CD4-positive, alpha-beta T cell (primary cell): Measurements from ENCODE around the gene RFXAP. TPM values are rescaled to one million over a fixed set of nuclear protein-coding genes. Genes with fewer than 3 reads are reported as not detected.

ENCODE experiments used
- ATAC-seq: fragments of 200-7000 bp; cut with Tn5 transposase; one replicate; pipeline ENCODE4 v1.10.0; 2022; ENCODE audit warnings: mild to moderate bottlenecking; ENCODE audit not compliant: poor library complexity
- CTCF ChIA-PET: fragments of 350-600 bp; sonication (Branson Sonifier 250); formaldehyde crosslinking; loops from one replicate; lab custom pipeline; 2021; ENCODE audit warnings: antibody characterized with exemption, inconsistent platforms; lab: Charles Lee
- POLR2A ChIA-PET: fragments of 350-600 bp; sonication (Branson Sonifier 250); formaldehyde crosslinking; loops from one replicate; lab custom pipeline; 2021; ENCODE audit warnings: antibody characterized with exemption, inconsistent platforms; lab: Charles Lee
- DNase-seq, 14 experiments: peaks; one replicate each; pipeline ENCODE4 v3.0.0-alpha.2; 2013 to 2020; ENCODE audit warnings: mixed read lengths in 2 of 14
- H3K27ac ChIP-seq, 2 donors: one replicate each; pipeline versions ENCODE4 v1.5.1 to v1.7.0; 2013; ENCODE audit warnings: low read length in 2 of 2, low read depth in 1 of 2, mild to moderate bottlenecking in 1 of 2
- H3K27me3 ChIP-seq, 2 experiments: 1 replicate in 1 of 2; 2 replicates in 1 of 2; pipeline versions ENCODE4 v1.6.1 to v1.7.0; 2013; ENCODE audit warnings: low read length in 2 of 2, control low read depth in 1 of 2, mild to moderate bottlenecking in 1 of 2, moderate library complexity in 1 of 2; ENCODE audit not compliant: insufficient read depth in 2 of 2, control insufficient read depth in 1 of 2
- H3K36me3 ChIP-seq: one replicate; pipeline ENCODE4 v1.6.1; 2013; ENCODE audit warnings: low read length, control low read depth; ENCODE audit not compliant: insufficient read depth
- H3K4me1 ChIP-seq: one replicate; pipeline ENCODE4 v1.6.1; 2013; ENCODE audit warnings: low read length, control low read depth; ENCODE audit not compliant: insufficient read depth
- H3K4me3 ChIP-seq: one replicate; pipeline ENCODE4 v1.5.1; 2013; ENCODE audit warnings: mild to moderate bottlenecking, low read length, moderate library complexity
- H3K9me3 ChIP-seq, 2 experiments: 1 replicate in 1 of 2; 2 replicates in 1 of 2; pipeline versions ENCODE4 v1.6.1 to v1.7.0; 2013; ENCODE audit warnings: low read length in 2 of 2, mild to moderate bottlenecking in 2 of 2, control low read depth in 1 of 2, moderate library complexity in 1 of 2; ENCODE audit not compliant: control insufficient read depth in 1 of 2, insufficient read depth in 1 of 2
- H3K27ac Mint-ChIP-seq: one replicate; pipeline ENCODE4 v1.8.0; 2020; ENCODE audit warnings: mixed read lengths
- H3K27me3 Mint-ChIP-seq: one replicate; pipeline ENCODE4 v1.8.0; 2021; ENCODE audit warnings: mixed read lengths
- H3K36me3 Mint-ChIP-seq: one replicate; pipeline ENCODE4 v1.8.0; 2021; ENCODE audit warnings: low read depth, mixed read lengths
- H3K4me1 Mint-ChIP-seq: one replicate; pipeline ENCODE4 v1.8.0; 2021; ENCODE audit warnings: low read depth, mixed read lengths
- H3K4me3 Mint-ChIP-seq: one replicate; pipeline ENCODE4 v1.8.0; 2020; ENCODE audit warnings: mild to moderate bottlenecking, mixed read lengths
- H3K9me3 Mint-ChIP-seq: one replicate; pipeline ENCODE4 v1.8.0; 2020; ENCODE audit warnings: mixed read lengths
- CTCF ChIP-seq: fragments of 200-600 bp; IDR thresholded peaks from one replicate; pipeline ENCODE4 v1.8.0; 2022; ENCODE audit warnings: antibody characterized with exemption, mild to moderate bottlenecking
- intact Hi-C, 2 experiments: fragments of 100-400 bp; cut with DNase I in 1 of 2; cut with micrococcal nuclease in 1 of 2; formaldehyde crosslinking; loops; one replicate each; pipeline versions ENCODE4 v1.15.1 to v1.9.0; 2023 to 2025; cut with DNase I, micrococcal nuclease
- total RNA-seq, 174 experiments: library from RNA in 2 of 174; stranded (reverse) in 2 of 174; gene quantifications; one replicate each; pipeline ENCODE4 v1.2.3 and lab custom pipeline; 2021 to 2026

The RFXAP gene
- total RNA-seq, 2 experiments from 2014 or later: 5.8 to 6.0 TPM

DNA sequence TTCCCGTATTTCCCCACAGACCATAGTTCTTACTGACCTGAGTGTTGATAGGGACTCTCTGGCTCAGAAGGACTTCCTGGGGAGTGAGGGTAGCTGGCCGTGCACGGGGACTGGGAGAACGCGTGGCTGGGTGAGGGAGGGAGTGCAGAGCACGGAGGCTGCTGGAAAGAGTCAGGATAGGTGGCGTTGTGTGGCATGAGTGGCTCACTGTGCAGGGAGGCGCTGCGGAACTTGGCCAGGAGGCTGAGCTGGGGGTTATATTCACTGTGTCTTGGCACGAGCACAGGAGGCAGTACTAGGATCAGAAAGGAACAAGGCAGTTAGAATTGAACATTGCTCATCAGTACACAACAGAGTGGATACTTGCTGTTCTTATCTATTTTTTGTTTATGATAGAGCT lies 53.6 kb downstream of the RFXAP start:
- H3K27ac ChIP-seq: no peak overlapping the region
- no peaks in the 10 kb centered on the region for H3K4me1 ChIP-seq
- TF ChIP-seq CTCF: no peak
- DNase-seq (no peak), ATAC-seq (no peak)
- H3K9me3 ChIP-seq: no peaks in the 10 kb centered on the region
- Mint-ChIP-seq H3K4me3 (no peak overlapping the region), H3K9me3 (no peaks in the 10 kb centered on the region), H3K36me3 (no peaks in the 10 kb centered on the region), H3K27me3 (peaks cover 17% of the 10 kb centered on the region), H3K27ac (no peak overlapping the region), H3K4me1 (no peaks in the 10 kb centered on the region)
- ChIA-PET POLR2A (no interaction called here), CTCF (no interaction called here)
- H3K36me3 ChIP-seq: no peaks in the 10 kb centered on the region
- intact Hi-C loops: no loop called here
- H3K4me3 ChIP-seq: no peak overlapping the region
- no peaks in the 10 kb centered on the region for H3K27me3 ChIP-seq

- POLR2A ChIA-PET: no interaction called here
- intact Hi-C loops: no loop called here
Measured at GRCh38 chr13:36875431-36875830, 56.4 kb downstream of the RFXAP start.

GRCh38 chr13:36875961-36876360 lies 56.9 kb downstream of the RFXAP start:
- Histone ChIP-seq H3K9me3 (peaks cover 0 to 4% of the 10 kb centered on the region in 2 experiments), H3K27me3 (no peaks in the 10 kb centered on the region), H3K36me3 (no peaks in the 10 kb centered on the region), H3K27ac (no peak overlapping the region), H3K4me1 (no peaks in the 10 kb centered on the region), H3K4me3 (no peak overlapping the region)
- no peaks in the 10 kb centered on the region for H3K9me3 Mint-ChIP-seq
- H3K4me3 Mint-ChIP-seq: no peak overlapping the region
- H3K36me3 Mint-ChIP-seq: no peaks in the 10 kb centered on the region
- ATAC-seq (no peak), DNase-seq (no peak)
- no peak overlapping the region for H3K27ac Mint-ChIP-seq
- H3K4me1 Mint-ChIP-seq: no peaks in the 10 kb centered on the region
- TF ChIP-seq CTCF: no peak
- ChIA-PET CTCF (no interaction called here), POLR2A (no interaction called here)
- intact Hi-C loops: no loop called here
- H3K27me3 Mint-ChIP-seq: peaks cover 11% of the 10 kb centered on the region

More at GRCh38 chr13:36875431-36875830, 56.4 kb downstream of the RFXAP start:
- TF ChIP-seq CTCF: no peak
- Histone ChIP-seq H3K9me3 (peaks cover 0 to 4% of the 10 kb centered on the region in 2 experiments), H3K36me3 (no peaks in the 10 kb centered on the region), H3K27me3 (no peaks in the 10 kb centered on the region), H3K4me3 (no peak overlapping the region), H3K27ac (no peak overlapping the region), H3K4me1 (no peaks in the 10 kb centered on the region)
- ATAC-seq (no peak), DNase-seq (no peak)
- CTCF ChIA-PET: no interaction called here
- Mint-ChIP-seq H3K9me3 (no peaks in the 10 kb centered on the region), H3K27me3 (peaks cover 12% of the 10 kb centered on the region), H3K36me3 (no peaks in the 10 kb centered on the region), H3K4me3 (no peak overlapping the region), H3K27ac (no peak overlapping the region), H3K4me1 (no peaks in the 10 kb centered on the region)

Other genes starting within 250 kb of the RFXAP start
- gene SERTM1, start 145.2 kb upstream of the RFXAP start, total RNA-seq: not detected
- gene SMAD9, start 101.0 kb downstream of the RFXAP start, total RNA-seq: not detected
- 10 to 100 TPM; 14.4 to 15.1 TPM for gene ALG5, start 180.1 kb downstream of the RFXAP start, total RNA-seq
- gene EXOSC8, start 181.6 kb downstream of the RFXAP start, total RNA-seq: 10 to 100 TPM; 40.1 to 48.0 TPM
- gene SUPT20H, start 240.5 kb downstream of the RFXAP start, total RNA-seq: 10 to 100 TPM; 61.7 to 63.1 TPM